ENCODE results near the gene CRABP1. TPM values are rescaled to one million over a fixed set of nuclear protein-coding genes. Genes with fewer than 3 reads are reported as not detected.

Gene CRABP1
- total RNA-seq, 4 donors from 2014 or later: 19.6 to 211 (median 105) TPM

DNA sequence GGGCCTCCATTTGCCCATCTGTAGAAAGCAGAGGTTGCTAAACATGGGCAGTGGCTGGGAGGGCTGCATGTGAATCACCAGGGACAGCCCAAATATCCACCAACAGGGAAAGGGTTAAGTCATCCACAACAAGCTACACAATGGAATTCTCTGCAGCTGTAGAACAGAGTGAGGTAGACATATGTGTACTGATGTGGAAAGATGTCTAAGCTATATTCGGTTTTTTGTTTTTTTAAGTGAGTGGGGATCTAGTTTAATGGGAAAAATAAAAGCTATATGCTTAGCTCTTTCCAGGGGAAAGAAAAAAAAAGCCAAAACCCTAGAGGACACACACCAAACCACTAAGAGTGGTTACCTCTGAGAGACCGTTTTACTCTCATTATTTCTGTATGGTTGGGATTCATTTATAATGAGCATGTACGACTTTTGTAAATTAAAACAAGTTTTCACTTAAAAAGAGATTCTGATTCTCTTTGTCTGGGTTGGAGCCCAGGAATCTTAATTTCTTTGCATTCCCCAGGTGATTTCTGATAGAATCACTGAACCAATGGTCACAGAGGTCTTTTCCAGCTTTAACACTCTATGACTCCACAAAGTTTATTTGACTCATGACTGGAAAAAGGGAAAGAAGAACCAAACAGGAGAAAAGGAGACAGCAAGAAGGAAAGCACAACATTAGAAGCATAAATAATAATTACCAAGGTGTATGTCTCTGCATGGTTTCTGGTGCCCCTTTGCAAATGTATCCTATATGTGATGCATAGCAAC, 19.1 kb downstream of the CRABP1 start:
- intact Hi-C loops (cut with DNase I): no loop called here
- no peak for DNase-seq
- Histone ChIP-seq H3K27me3 (no peaks in the 10 kb centered on the region), H3K4me3 (replicated peaks in 1 of 3) (no peak overlapping the region), H3K4me1 (peaks cover 0 to 6% of the 10 kb centered on the region in 2 donors), H3K27ac (no peak overlapping the region), H3K9me3 (no peaks in the 10 kb centered on the region), H3K36me3 (no peaks in the 10 kb centered on the region)
- TF ChIP-seq, protein P1, sequence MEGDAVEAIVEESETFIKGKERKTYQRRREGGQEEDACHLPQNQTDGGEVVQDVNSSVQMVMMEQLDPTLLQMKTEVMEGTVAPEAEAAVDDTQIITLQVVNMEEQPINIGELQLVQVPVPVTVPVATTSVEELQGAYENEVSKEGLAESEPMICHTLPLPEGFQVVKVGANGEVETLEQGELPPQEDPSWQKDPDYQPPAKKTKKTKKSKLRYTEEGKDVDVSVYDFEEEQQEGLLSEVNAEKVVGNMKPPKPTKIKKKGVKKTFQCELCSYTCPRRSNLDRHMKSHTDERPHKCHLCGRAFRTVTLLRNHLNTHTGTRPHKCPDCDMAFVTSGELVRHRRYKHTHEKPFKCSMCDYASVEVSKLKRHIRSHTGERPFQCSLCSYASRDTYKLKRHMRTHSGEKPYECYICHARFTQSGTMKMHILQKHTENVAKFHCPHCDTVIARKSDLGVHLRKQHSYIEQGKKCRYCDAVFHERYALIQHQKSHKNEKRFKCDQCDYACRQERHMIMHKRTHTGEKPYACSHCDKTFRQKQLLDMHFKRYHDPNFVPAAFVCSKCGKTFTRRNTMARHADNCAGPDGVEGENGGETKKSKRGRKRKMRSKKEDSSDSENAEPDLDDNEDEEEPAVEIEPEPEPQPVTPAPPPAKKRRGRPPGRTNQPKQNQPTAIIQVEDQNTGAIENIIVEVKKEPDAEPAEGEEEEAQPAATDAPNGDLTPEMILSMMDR (IDR thresholded peaks at IDR 0.05): no peak
- TF ChIP-seq POLR2A (IDR thresholded peaks at IDR 0.05): no peak
- 42 to 51% methylated on average over 3 of the region's 3 CpGs for WGBS, 2 donors

DNA sequence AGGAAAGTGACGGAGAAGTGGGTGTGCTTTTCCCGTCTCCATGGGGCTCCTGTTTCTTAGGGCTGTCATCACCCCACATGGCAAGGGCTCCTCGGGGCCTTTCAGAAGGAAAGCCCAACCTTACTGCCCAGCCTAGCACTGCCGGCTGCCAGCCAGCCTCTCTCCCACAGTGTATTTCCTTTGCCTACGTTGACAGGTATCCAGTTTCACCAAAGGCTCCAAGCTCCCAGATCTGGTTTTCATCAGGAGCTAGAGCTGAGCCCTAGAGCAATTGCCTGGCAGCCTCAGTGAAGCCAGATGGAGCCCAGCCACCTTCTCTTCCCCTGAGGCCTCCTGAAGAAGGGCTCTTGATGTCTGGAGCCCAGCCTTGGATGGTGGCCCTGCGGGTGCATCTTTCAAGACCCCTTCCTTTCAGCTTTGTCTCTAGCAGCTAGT, 20.2 kb downstream of the CRABP1 start:
- Histone ChIP-seq H3K4me1 (peaks cover 0 to 6% of the 10 kb centered on the region in 2 donors), H3K27me3 (no peaks in the 10 kb centered on the region), H3K9me3 (no peaks in the 10 kb centered on the region), H3K4me3 (replicated peaks in 1 of 3) (no peak overlapping the region), H3K27ac (no peak overlapping the region), H3K36me3 (no peaks in the 10 kb centered on the region)
- peak; percentile 18 to 58 for DNase-seq
- TF ChIP-seq, protein P1 (IDR thresholded peaks at IDR 0.05): no peak
- TF ChIP-seq POLR2A (IDR thresholded peaks at IDR 0.05): no peak
- intact Hi-C loops (cut with DNase I): no loop called here
- 25 to 40% methylated on average over 6 of the region's 6 CpGs for WGBS, 2 donors

GRCh38 chr15:78360958-78361718, 21.0 kb downstream of the CRABP1 start:
- Histone ChIP-seq H3K4me1 (peaks cover 0 to 11% of the 10 kb centered on the region in 2 donors), H3K9me3 (no peaks in the 10 kb centered on the region), H3K4me3 (replicated peaks in 1 of 3) (no peak overlapping the region), H3K36me3 (no peaks in the 10 kb centered on the region), H3K27me3 (no peaks in the 10 kb centered on the region), H3K27ac (no peak overlapping the region)
- no peak for TF ChIP-seq POLR2A (IDR thresholded peaks at IDR 0.05)
- TF ChIP-seq, protein P1 (IDR thresholded peaks at IDR 0.05): no peak
- 84 to 86% methylated on average over 8 of the region's 8 CpGs for WGBS, 2 donors
- intact Hi-C loops (cut with DNase I): no loop called here
- no peak for DNase-seq

DNA sequence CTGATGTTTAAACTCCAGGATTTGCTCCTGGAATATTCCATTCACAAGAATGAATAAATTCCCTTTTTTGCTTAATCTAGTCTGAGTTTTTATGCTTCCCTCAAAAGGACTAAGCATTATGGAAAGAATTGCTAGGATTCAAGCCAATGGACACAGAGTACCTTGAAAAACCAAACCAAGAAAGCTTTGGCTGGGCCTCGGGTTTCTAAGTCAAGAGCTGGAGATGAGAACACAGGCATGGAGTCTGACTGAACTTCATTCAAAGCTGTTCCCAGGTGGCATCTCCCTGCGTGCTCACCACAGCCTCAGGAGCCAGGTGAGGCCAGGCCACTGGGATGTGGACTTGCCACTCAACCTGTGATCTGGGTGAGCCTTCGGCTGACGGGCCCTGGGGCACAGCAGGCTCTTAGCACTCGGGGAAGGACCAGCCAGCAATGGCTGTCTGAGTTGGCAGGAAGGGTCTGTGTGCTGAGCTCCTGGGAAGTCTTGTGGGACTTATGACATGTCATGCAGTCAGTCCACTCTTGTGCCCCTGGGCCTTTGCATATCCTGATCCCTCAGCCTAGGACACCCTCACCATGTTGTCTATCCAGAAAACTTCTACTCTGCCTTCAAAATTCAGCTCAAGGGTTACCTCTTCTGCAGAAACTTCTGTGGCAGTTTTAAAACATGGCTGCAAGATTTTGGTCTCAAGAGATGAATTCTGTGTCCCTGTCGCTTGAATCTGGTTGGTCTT, 21.8 kb downstream of the CRABP1 start:
- WGBS, 2 donors: 73 to 88% methylated on average over 5 to 6 of the region's 6 CpGs

More for the DNA sequence above, 21.8 kb downstream of the CRABP1 start:
- H3K27ac ChIP-seq: no peak overlapping the region
- intact Hi-C loops (cut with DNase I): no loop called here
- no peaks in the 10 kb centered on the region for H3K27me3 ChIP-seq
- TF ChIP-seq POLR2A (IDR thresholded peaks at IDR 0.05): no peak
- TF ChIP-seq, protein P1 (IDR thresholded peaks at IDR 0.05): no peak
- no peak for DNase-seq
- no peak overlapping the region for H3K4me3 ChIP-seq (replicated peaks in 1 of 3)
- no peaks in the 10 kb centered on the region for H3K9me3 ChIP-seq
- H3K4me1 ChIP-seq: peaks cover 0 to 12% of the 10 kb centered on the region in 2 donors
- H3K36me3 ChIP-seq: no peaks in the 10 kb centered on the region

All from thyroid gland (tissue), 4 donors.